Endothelial cell of umbilical vein (primary cell): ENCODE results near the gene ARHGAP10. TPM values are rescaled to one million over a fixed set of nuclear protein-coding genes. Genes with fewer than 3 reads are reported as not detected.

Source experiments
- BruUV-seq: library from RNA; stranded (reverse); fragments of 400-500 nt; replicated peaks from 2 replicates; lab custom pipeline; 2021; lab: Mats Ljungman, UMichigan
- CTCF ChIA-PET: fragments of 300-600, 350-600 bp; sonication (Branson Sonifier 250); formaldehyde crosslinking; loops from one replicate; lab custom pipeline; 2021; ENCODE audit warnings: antibody characterized with exemption, inconsistent platforms; lab: Charles Lee
- POLR2A ChIA-PET: fragments of 300-600, 350-600 bp; sonication (Branson Sonifier 250); formaldehyde crosslinking; loops from one replicate; lab custom pipeline; 2021; ENCODE audit warnings: antibody characterized with exemption, inconsistent platforms; lab: Charles Lee
- DNase-seq: peaks from one replicate; pipeline ENCODE4 v3.0.0-alpha.2; 2011; ENCODE audit warnings: low read depth, low spot score
- FAIRE-seq: peaks from 2 replicates; lab custom pipeline; 2011; peaks lifted over from hg19 to GRCh38; lab: Jason Lieb, UNC
- H2AFZ ChIP-seq: 2 replicates; pipeline ENCODE4 v1.6.0; 2012; ENCODE audit warnings: low read depth, low read length, control low read depth, inconsistent platforms
- H3K27ac ChIP-seq: 2 replicates; pipeline ENCODE4 v1.5.1; 2011; ENCODE audit warnings: low read depth, mild to moderate bottlenecking, control low read depth, low read length, moderate library complexity; ENCODE audit not compliant: insufficient read depth
- H3K27me3 ChIP-seq, 2 experiments: 2 replicates each; pipeline versions ENCODE4 v1.6.0 to v1.6.1; 2011; ENCODE audit warnings: low read length in 2 of 2, mixed read lengths in 1 of 2; ENCODE audit not compliant: control insufficient read depth in 2 of 2, insufficient read depth in 2 of 2
- H3K36me3 ChIP-seq, 2 experiments: 2 replicates in 1 of 2; 3 replicates in 1 of 2; pipeline ENCODE4 v1.5.1; 2011; ENCODE audit warnings: low read length in 2 of 2, mild to moderate bottlenecking in 1 of 2, moderate library complexity in 1 of 2; ENCODE audit not compliant: control insufficient read depth in 2 of 2, insufficient read depth in 2 of 2; ENCODE audit errors: extremely low read depth in 1 of 2
- H3K4me1 ChIP-seq: 3 replicates; pipeline ENCODE4 v1.5.1; 2011; ENCODE audit warnings: mild to moderate bottlenecking, low read length; ENCODE audit not compliant: control insufficient read depth, insufficient read depth; ENCODE audit errors: extremely low read depth
- H3K4me2 ChIP-seq: 2 replicates; pipeline ENCODE4 v1.6.1; 2011; ENCODE audit warnings: low read length, control low read depth, mixed read lengths; ENCODE audit not compliant: insufficient read depth
- H3K4me3 ChIP-seq, 3 experiments: fragments of 200-600 bp in 1 of 3; sonication (generic), shearing (Covaris generic) in 1 of 3; replicated peaks in 1 of 3; 2 replicates each; pipeline ENCODE4 v1.5.1; 2011 to 2016; ENCODE audit warnings: control low read depth in 3 of 3, low read length in 3 of 3, mild to moderate bottlenecking in 2 of 3, inconsistent platforms in 1 of 3, low read depth in 1 of 3, moderate library complexity in 1 of 3; ENCODE audit not compliant: insufficient read depth in 1 of 3
- H3K79me2 ChIP-seq: 2 replicates; pipeline ENCODE4 v1.6.0; 2012; ENCODE audit warnings: low read length, inconsistent platforms; ENCODE audit not compliant: control insufficient read depth, insufficient read depth
- H3K9ac ChIP-seq: replicated peaks from 2 replicates; pipeline ENCODE3; 2011; ENCODE audit warnings: low read length, control low read depth; ENCODE audit not compliant: insufficient read depth; ENCODE audit errors: extremely low read depth
- H3K9me1 ChIP-seq: replicated peaks from 3 replicates; pipeline ENCODE4 v1.6.0; 2011; ENCODE audit warnings: mild to moderate bottlenecking, low read length; ENCODE audit not compliant: control insufficient read depth, insufficient read depth; ENCODE audit errors: extremely low read depth
- H3K9me3 ChIP-seq: replicated peaks from 2 replicates; pipeline ENCODE4 v1.5.1; 2012; ENCODE audit warnings: low read length, inconsistent platforms; ENCODE audit not compliant: control insufficient read depth, insufficient read depth
- H4K20me1 ChIP-seq: replicated peaks from 2 replicates; pipeline ENCODE3; 2011; ENCODE audit warnings: mild to moderate bottlenecking, low read length; ENCODE audit not compliant: control insufficient read depth, insufficient read depth; ENCODE audit errors: extremely low read depth
- EZH2 ChIP-seq: IDR thresholded peaks from 2 replicates; pipeline ENCODE4 v1.6.1; 2012; ENCODE audit warnings: borderline replicate concordance, low read depth, mild to moderate bottlenecking, moderate library complexity, low read length, inconsistent platforms; ENCODE audit not compliant: severe bottlenecking
- FOS ChIP-seq: IDR thresholded peaks from 2 replicates; pipeline ENCODE4 v1.6.1; 2011; ENCODE audit warnings: mild to moderate bottlenecking, low read length, moderate library complexity, borderline replicate concordance; ENCODE audit not compliant: insufficient read depth
- GATA2 ChIP-seq: IDR thresholded peaks from 2 replicates; pipeline ENCODE4 v1.7.0; 2011; ENCODE audit warnings: low read depth, mild to moderate bottlenecking, moderate library complexity, mixed read lengths, low read length; ENCODE audit not compliant: insufficient read length, insufficient read depth
- JUN ChIP-seq: IDR thresholded peaks from 2 replicates; pipeline ENCODE4 v1.6.1; 2011; ENCODE audit warnings: borderline replicate concordance, low read depth; ENCODE audit not compliant: insufficient read length, insufficient read depth
- MYC ChIP-seq: IDR thresholded peaks from one replicate; pipeline ENCODE4 v1.6.1; 2011; ENCODE audit warnings: mild to moderate bottlenecking, low read depth, low read length
- POLR2A ChIP-seq: IDR thresholded peaks from 2 replicates; pipeline ENCODE4 v1.6.1; 2012; ENCODE audit warnings: low read depth, mild to moderate bottlenecking, control low read depth, low read length
- POLR2AphosphoS5 ChIP-seq: IDR thresholded peaks from 2 replicates; pipeline ENCODE4 v1.6.1; 2012; ENCODE audit warnings: low read depth, mild to moderate bottlenecking, control low read depth, low read length, moderate library complexity; ENCODE audit not compliant: insufficient read depth
- dilution Hi-C: fragments of 300-500 bp; cut with MboI; formaldehyde crosslinking; loops from one replicate; pipeline ENCODE4 v1.15.0; 2019; ENCODE audit warnings: low sequenced_read_pairs; ENCODE audit not compliant: extremely low pct_ligation_motif_present
- intact Hi-C: fragments of 100-400 bp; cut with micrococcal nuclease; formaldehyde crosslinking; loops from one replicate; pipeline ENCODE4 v1.10.0; 2022
- polyA plus RNA-seq, 4 experiments: library from polyadenylated mRNA; depleted of rRNA in 3 of 4; stranded (reverse) in 3 of 4; unstranded in 1 of 4; fragments of >200 nt; gene quantifications; 2 replicates each; pipeline versions ENCODE4 v1.2.1 to v1.2.3, GENCODE V29; 2011 to 2012; ENCODE audit warnings: missing spikeins in 1 of 4
- total RNA-seq: library from RNA; stranded (reverse); gene quantifications from 2 replicates; pipeline ENCODE4 v1.2.3, GENCODE V29; 2021
- TF ChIP-seq, protein P1 (sequence below): IDR thresholded peaks from 2 replicates; pipeline ENCODE4 v1.6.1; 2011; ENCODE audit not compliant: insufficient read depth, insufficient read length
- TF ChIP-seq, protein P2 (sequence below), 2 donors: IDR thresholded peaks; 1 replicate in 1 of 2; 2 replicates in 1 of 2; pipeline ENCODE4 v1.5.1; 2011; ENCODE audit warnings: low read length in 2 of 2, mild to moderate bottlenecking in 2 of 2, moderate library complexity in 2 of 2, control low read depth in 1 of 2, inconsistent platforms in 1 of 2, low read depth in 1 of 2; ENCODE audit not compliant: insufficient read depth in 1 of 2; ENCODE audit errors: extremely low read depth in 1 of 2

The ARHGAP10 gene
- total and polyA plus RNA-seq, 2 donors (not counting 3 experiments of a cell fraction or from before 2014, with no cell fraction given), result 20.4 to 36.7 TPM

DNA sequence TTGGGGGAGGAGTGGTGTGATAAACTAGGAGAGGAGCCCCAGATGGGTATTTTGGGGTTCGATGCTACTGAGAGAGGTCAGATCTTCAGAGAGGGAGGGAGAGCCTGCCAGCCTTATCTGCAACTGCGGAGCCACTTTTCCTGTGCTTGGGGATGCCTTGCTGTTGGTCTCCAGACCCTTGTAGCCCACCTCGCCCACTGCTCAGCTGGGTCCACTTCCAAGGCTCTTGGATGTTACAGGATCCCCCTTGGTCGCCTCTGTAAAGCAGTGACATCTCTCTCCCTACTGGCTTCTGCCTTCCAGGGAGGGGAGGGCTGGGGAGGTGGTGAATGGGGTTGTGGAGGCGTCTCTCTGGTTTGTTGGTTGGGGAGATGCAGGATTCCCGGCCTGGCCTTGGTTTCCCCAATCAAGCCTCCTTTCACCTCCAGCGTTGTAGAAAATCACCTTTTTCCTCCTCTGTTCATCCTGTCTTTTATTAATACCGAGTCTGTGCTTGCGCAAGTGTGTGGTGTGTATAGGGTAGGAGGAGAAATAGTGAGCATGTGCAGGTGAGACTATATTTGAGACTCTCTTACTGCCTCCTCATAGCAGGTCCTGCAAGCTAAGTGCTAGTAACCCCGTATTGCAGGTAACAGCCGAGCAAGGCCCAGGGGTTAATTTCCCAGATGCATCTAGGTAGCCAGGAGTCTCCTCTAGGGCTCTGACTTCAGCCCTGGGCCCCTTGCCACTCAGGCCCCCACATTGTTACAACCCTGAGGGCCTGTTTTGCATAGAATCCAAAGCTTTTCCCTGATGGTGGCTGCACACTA, 337.4 kb downstream of the ARHGAP10 start:
- Histone ChIP-seq H3K9me1 (no peaks in the 10 kb centered on the region), H3K4me2 (no peak overlapping the region), H3K4me3 (no peak overlapping the region), H3K9ac (no peak overlapping the region), H3K36me3 (peaks cover 2 to 3% of the 10 kb centered on the region in 2 experiments), H3K4me1 (no peaks in the 10 kb centered on the region), H3K79me2 (no peaks in the 10 kb centered on the region), H4K20me1 (no peaks in the 10 kb centered on the region), H2AFZ (no peak overlapping the region), H3K9me3 (no peaks in the 10 kb centered on the region), H3K27me3 (no peaks in the 10 kb centered on the region), H3K27ac (no peak overlapping the region)
- TF ChIP-seq JUN (no peak), POLR2AphosphoS5 (no peak), MYC (no peak), POLR2A (no peak), EZH2 (no peak), GATA2 (no peak), FOS (no peak)
- TF ChIP-seq, protein P1, sequence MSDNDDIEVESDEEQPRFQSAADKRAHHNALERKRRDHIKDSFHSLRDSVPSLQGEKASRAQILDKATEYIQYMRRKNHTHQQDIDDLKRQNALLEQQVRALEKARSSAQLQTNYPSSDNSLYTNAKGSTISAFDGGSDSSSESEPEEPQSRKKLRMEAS, result no peak
- TF ChIP-seq, protein P2, sequence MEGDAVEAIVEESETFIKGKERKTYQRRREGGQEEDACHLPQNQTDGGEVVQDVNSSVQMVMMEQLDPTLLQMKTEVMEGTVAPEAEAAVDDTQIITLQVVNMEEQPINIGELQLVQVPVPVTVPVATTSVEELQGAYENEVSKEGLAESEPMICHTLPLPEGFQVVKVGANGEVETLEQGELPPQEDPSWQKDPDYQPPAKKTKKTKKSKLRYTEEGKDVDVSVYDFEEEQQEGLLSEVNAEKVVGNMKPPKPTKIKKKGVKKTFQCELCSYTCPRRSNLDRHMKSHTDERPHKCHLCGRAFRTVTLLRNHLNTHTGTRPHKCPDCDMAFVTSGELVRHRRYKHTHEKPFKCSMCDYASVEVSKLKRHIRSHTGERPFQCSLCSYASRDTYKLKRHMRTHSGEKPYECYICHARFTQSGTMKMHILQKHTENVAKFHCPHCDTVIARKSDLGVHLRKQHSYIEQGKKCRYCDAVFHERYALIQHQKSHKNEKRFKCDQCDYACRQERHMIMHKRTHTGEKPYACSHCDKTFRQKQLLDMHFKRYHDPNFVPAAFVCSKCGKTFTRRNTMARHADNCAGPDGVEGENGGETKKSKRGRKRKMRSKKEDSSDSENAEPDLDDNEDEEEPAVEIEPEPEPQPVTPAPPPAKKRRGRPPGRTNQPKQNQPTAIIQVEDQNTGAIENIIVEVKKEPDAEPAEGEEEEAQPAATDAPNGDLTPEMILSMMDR (IDR thresholded peaks at IDR 0.05; ENCODE audit: extremely low read depth in 1 of 2, insufficient read depth in 1 of 2, low read depth in 1 of 2, low read length in 2 of 2), result no peak
- no peak for DNase-seq
- no peak for FAIRE-seq
- ChIA-PET CTCF (no interaction called here), POLR2A (no interaction called here)
- dilution Hi-C loops, result no loop called here
- intact Hi-C loops, result no loop called here
- BruUV-seq, result no TSS peak
